IPS-NIHi11 (cell line): ENCODE results near the gene SARS2.
A peak's percentile ranks its signal among the peaks of the same experiment; 100 is the strongest.
"Not testable (repeated sequence)": the region's sequence is repeated elsewhere in the genome, so short reads cannot be mapped to it uniquely, and the experiment has no call there.

Experiments
- DNase-seq: peaks from one replicate; pipeline ENCODE4 v3.0.0; 2012; ENCODE audit warnings: mixed read lengths, low spot score

The SARS2 gene

DNA sequence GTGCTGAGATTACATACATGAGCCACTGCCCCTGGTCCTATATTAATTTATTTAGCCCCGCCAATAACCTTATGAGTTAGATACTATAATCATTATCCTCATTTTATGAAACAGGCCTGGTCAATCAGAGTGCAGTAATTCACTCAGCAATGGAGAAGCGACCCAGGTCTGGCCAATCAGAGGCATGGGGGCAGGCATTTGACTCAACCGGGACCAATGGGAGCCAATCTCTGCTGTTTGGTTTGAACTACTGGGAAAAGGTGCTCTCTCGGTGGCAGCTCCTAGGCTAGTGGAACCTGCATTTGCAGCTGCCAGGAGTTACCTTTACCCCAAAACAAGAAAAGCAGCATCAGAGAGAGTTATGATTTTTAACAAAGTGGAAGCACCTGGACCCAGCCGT lies 37.7 kb downstream of the SARS2 start:
- peak; percentile 60 for DNase-seq

DNA sequence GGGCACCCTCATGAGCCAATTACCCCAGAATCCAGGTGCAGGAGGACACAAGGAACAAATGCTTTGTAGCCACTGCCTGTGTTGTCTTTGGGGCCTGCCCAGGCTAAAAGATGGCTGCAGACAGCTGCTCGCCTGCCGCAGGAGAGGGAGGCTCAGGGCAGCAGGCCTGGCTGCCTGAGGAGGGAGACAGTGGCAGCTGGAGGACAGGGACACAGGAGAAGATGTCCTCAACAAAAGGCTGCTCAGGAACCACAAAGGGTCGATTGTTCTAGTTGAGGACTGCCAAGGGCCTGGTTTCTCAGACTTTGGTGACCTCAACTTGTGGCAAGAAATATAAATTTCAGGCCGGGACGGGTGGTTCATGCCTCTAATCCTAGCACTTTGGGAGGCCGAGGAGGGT lies 38.8 kb downstream of the SARS2 start:
- DNase-seq: no peak

DNA sequence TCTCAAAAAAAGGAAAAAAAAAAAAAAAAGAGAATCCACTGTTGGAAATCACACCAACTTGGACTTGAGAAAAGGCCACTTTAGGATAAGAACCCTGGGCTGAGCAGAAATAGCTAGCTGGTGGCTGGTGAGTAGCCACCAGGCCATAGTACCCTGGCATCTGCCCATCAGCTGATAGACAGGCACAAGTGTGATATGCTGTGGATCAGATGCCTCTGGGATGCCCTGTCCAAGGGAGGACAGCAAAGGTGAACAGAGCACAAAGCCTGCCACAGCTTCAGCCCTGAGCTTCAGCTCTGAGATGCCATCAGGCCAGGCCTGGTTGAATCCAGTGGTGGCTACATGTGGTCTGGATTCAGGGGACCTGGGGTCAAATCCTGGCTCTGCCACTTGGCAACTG lies 39.9 kb downstream of the SARS2 start:
- no peak for DNase-seq

DNA sequence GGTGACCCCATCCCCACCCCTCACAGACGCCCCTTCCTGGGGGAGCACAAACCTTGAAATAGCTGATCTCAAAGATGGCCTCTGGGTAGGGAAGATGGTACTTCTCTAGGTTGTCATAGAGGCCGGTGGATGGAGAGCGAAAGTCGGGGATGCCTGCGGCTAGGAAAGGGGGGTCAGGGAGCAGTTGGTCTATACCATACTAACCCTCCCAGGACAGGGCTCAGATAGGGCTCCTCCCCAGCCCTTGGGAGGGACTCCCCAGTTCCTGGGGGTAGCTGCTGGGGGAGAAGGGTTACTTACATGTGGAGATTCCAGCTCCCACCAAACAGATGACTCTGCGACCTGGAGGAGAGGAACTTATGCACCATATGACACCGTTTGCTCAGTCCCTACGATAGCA lies 40.8 kb downstream of the SARS2 start:
- no peak for DNase-seq

DNA sequence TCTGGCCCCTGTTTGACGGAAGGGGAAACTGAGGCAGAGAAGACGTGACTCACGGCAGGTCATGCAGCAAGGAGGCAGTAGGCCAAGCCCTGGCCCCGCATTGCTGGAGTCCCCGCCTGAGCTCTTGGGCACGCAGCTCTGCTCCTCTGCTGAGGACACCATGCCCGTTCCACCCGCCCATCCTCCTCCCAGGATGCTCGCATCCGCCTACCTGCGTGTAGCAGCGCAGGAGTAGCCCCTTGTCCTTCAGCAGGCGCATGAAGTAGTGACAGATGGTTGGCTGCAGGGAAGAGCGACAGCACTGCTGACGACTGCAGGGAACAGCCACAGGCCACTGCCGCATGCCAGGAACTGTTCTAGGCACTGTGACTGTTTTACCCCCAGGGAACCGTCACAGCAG lies 41.7 kb downstream of the SARS2 start:
- peak; percentile 13 for DNase-seq

DNA sequence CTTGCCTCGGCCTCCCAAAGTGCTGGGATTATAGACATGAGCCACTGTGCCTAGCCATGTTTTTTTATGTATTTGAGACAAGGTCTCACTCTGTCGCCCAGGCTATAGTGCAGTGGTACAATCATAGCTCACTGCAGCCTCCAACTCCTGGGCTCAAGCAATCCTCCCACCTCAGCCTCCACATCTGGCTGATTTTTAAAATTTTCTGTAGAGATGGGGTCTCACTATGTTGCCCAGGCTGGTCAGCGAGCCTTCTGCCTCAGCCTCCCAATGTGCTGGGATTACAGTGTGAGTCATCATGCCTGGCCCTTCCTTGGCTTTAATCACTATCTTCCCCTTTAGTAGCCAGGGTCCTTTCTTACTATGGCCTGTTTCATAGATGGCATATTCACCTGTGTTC lies 45.9 kb downstream of the SARS2 start:
- not testable (repeated sequence) for DNase-seq

DNA sequence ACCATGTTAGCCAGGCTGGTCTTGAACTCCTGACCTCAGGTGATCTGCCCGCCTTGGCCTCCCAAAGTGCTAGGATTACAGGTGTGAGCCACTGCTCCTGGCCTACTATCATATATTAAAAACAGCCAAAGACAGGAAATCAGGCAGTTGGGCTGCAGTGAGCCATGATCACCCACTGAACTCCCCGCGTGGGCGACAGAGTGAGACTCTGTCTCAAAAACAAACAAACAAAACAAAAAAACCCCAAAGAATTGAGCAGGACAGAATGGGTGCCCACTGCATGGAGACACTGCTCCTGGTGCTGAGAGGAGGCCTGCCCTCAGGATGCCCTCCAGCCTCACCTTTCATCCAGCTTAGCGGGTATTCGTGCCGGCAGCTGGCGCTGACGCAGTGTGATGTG lies 47.3 kb downstream of the SARS2 start:
- no peak for DNase-seq

DNA sequence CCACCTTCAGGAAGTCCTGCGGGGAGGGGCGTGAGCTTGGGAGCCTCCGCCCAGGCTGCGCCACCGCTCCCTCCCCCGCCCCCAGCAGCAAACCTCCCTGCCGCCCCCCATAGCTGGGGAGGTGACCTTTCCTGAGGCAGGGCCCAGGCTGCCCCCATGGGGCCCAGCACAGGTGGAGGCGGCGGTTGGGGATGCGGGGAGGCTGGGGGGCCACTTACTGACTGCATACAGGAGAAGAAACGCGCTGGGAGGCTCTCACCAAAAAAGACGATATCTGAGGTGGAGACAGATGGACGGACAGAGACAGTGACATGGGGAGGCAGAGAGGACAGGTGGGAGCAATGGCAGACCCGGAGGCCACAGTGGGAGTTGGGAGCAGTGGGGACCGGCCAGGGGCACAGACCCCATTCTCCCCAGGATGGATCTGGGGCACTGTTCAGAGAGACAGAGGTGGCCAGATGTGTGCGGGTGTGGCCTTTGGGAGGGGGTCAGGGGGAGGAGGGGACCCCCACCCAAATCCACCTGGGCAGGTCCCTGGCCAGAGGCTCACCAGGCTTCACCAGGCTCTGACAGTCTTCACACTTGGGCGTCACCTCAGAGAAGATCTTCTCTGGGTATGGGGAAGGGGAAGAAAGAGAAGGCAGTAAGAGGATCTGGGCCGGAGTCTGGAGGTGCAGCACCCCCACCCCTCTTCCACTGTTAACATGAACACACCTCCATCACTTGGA lies 49.5 kb downstream of the SARS2 start:
- DNase-seq: no peak

DNA sequence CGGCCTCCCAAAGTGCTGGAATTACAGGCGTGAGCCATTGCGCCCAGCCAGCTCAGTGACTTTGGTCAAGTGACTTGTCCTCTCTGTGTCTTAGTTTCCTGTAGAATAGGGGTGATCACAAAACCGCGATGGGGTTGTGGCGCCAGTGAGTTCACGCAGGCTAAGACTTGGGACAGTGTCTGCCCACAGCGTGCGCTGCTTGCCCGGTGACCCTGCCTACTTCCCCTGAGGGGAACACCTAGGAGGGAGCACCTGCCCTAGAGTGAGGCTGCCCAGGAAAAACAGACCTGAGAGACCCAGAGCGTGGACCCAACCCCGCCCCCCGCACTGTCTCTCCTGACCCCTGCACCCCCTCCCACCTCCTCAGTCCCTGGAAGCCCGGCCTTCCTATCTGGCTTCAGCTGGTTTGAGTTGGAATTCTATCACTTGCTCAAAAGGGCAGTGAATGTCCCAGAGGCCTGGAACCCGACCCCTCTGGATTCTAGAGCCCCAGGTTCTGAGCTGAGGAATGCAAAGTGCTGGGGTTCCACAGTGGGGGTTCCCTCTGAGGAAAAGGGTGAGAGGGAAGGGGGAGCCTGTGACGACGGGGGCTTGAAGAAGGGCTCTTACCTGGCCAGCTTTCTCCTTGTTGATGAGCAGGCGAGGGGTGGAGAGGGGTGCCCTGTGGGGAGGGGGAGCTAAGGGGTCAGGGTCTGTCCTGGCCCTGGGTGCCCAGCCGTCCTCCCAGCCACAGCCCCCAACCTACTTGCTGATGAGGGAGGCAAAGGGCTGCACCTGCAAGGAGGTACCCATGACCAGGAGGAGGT lies 50.3 kb downstream of the SARS2 start:
- DNase-seq: peak; percentile 19

DNA sequence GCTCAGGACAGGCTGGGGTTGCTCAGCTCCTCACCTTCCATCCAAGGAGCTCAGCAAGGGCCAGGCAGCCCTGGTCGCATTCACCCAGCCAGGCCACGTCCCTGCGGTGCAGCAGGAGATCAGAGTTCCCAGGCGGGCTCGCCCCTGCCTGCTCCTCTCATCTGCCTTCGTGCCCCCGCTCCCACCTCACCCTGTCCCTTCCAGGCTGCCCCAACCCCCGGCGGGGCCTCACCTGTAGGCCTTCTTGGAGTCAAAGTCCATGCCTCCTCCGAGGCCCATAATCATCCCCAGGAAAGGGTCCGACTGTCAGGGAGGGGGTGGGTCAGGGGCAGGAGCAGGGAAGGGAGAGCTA lies 51.2 kb downstream of the SARS2 start:
- no peak for DNase-seq

DNA sequence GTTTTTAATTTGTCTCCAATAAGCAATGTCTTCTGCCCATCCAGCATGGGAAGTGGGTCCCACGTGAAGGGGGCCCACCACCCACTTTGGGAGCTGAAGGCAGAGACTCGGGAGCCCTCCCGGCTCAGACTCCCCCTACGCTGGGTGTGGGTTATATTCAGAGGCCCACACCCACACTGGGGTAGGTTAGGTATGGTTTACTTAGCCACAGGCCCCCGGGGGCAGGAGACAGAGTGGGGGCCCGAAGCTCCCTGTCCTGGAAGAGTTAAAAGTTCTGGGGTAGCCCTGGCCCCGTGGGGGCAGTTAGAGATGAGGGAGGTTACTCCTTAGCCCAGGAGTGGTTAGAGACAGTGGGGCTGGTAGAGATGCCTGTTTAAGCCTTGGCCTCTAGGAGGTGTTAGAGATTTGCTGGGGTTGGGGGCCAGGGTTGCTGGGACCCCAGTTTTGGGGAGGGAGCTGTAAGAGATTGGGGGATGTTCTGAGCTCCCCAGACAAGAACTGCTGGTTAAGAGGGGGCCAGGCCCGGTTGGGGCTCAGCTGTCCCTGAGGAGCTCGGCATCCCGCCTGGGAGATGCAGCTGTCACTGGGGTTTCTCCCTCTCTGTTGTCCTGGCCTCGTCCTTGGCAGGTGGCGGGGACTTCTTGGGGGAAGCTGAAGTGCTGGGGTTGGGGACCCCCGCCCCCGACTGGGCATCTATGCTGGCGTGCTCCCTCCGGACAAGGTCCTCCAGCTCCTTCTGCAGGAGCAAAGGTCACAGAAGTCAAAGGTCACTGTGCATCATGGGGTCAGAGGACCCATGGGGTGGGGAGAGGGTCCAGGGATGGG lies 51.8 kb downstream of the SARS2 start:
- DNase-seq: peak; percentile 18

DNA sequence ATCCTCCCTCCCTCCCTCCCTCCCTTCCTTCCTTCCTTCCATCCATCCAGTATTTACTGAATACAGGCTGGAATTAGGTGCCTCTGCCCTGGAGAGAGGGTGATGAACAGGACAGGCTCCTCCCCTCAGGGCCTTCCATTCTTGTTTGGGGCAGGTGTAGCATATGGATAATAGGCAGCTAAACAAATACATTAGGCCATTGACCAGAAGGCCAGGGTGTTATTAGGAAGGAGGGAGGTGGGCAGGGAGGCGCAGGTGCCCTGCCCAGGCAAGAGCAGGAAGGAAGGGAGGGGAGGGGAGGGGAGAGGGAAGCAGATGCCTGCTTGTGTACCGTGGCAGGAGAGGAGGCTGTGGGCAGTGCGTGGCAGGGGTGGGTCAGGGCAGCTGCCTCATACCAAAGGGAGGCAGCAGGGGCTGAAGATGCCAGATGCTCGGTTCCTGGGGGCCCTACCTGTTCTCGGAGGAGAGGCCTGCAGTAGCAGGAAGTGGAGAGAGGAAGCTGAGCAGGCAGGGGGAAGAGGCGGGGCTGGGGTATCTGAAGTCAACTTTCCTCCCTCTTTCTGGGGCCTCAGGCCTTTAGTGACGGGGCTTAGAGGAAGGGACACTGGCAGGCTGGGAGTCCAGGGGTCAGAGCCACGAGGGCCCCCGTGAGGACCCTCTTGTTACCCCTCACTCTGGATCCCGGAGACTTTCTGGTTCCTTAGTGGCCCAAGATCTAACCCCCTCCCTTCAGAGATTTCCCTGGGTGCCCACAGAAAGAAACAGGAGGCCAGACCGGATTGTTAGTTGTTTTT lies 52.6 kb downstream of the SARS2 start, which contains the start of gene RINL:
RINL (minus strand) TSS at position 495 of the 794 bp plus-strand sequence. CDS start 1,533 bp downstream, outside the sequence.
- peak; percentile 28 for DNase-seq

DNA sequence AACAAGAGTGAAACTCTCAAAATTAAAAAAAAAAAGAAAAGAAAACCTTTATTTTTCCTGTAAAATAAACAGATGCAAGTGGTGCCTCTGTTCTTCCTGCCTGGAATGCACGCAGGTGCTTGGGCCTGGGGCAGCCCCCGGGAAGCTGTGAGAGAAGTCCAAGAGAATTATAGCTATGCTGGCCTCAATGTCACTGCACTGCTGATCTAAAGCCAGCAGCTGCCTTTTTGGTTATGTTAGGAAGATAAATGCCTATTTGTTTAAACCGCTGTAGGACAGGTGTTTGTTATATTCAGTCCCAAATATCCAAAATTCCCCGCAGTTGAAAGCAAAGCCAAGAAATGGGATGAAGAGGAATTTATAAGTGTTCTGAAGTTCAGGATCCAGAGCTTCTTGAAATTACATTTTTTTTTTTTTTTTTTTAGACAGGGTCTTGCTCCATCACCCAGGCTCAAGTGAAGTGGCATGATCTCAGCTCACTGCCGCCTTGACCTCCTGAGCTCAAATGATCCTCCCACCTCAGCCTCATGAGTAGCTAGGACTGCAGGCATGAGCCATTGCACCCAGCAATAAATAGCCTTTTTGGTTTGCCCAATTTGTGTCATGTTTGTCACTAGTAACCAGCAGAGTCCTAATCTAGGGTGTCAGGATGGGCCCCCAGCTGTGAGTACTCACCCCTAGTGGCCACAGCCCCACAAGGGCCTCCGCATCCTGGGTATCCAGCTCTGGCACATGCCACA lies 54.7 kb downstream of the SARS2 start:
- no peak for DNase-seq

DNA sequence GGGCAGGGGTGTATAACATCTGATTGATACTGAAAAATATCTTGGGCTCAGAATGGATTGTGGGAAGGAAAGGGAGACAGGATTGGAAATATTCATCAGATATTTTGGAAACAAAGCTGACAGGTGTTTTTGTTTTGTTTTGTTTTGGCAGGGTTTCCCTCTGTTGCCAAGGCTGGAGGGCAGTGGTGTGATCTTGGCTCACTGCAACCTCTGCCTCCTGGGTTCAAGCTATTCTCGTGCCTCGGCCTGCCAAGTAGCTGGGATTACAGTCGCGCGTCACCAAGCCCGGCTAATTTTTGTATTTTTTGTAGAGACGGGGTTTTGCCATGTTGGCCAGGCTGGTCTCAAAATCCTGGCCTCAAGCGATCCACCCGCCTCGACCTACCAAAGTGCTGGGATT lies 57.2 kb downstream of the SARS2 start:
- DNase-seq: not testable (repeated sequence)

DNA sequence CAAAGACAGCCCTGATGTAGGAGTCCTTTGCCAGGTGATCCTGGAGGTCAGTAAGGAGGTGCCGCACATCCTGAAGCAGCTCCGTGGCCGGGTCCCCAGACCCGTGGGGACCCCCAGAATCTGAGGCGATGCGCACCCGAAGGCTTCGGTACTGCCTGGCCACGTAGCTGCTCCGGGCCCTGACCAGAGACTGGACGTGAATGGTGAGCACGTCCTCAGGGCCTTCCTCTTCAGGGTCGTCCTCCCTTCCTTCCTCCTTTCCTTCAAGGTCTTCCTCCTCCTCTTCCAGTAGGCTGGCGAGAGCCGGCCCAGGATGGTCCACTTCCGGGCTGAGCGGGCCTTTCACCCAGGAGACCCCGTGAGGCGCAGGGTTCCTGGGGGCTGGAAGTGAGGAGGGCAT lies 60.0 kb downstream of the SARS2 start:
- no peak for DNase-seq

DNA sequence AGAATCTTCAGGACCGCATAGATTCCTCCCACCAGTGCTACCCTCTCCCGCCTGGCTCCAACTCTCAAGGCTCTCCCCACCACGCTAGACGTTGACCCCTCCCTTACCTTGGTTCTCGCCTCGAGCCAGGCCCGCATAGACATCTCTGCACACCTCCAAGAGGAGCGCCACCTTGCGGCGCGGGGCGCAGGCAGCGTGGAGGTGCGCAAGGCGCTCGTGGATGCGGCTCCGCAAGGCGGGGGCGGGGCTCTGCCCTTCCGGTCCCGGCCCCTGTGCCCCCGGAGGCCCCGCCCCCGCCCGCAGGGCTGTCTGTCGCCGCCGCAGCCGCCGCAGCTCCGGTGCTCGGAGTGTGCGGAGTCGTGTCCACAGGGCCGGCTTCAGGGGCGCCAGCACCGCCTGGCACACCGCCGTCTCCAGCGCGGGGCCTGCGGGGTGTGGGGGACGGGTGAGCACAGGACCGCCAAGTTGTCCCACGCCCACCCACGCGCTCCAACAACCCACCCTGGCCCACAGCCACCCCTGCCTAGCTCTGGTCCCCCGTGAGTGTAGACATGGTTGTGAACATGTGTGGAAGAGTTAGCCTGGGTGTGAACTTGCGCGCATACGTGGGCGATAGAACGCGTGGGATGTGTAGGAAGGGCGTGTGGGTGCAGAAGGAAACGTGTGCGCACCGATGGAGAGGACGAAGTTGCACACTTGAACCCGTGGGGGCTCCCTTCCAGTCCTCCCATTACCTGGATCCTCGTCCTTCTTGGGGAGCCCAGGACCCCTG lies 60.5 kb downstream of the SARS2 start:
- peak; percentile 87 for DNase-seq

DNA sequence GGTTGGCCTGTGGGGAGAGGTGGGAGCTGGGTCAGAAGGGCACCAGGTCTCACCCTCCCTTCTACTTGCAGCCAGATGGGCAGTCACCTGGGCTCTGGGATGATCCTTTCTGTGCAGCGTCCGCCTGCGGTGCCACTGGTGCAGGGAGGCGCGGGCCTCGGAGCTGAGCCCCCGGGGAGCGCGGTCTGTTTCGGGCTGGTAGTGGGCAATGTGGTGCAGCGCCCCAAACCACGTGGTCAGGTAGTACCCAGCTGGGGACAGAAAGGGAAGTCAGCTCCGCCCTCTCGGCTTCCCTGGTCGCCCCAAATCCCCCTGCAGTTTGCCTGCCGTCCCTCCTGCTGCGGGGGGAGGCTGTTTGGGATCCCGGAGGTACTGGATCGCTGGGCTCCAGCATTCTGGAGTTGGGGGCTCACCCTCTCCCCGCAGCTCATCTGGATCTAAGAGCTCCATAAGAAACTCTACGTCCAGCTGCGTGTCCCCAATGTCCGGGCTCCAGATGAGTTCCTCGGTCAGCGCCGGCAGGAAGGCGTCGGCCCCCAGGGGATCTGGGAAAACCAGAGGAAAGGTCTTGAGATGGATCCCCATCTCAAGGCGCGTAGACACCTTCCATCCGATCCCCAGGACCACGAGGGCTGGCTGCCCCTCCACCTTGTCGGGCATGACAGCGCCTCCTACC lies 61.3 kb downstream of the SARS2 start:
- no peak for DNase-seq

DNA sequence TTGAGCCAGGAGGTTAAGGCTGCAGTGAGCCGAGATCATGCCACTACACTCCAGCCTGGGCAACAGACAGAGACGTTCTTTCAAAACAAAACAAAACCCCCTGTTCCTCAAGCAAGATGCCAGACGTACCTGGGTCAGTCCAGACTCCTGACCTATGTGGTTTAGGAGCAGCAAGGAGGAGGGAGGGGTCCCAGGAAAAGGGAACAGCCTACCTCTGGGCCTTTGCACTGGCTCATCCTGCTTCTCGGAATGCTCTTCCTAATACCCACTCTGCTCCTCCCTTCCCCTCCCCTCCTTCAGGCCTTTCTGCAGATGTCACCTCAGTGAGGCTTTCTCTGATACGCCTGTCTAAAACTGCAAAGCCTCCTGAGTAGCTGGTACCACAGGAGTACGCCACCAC lies 62.0 kb downstream of the SARS2 start:
- DNase-seq: no peak

DNA sequence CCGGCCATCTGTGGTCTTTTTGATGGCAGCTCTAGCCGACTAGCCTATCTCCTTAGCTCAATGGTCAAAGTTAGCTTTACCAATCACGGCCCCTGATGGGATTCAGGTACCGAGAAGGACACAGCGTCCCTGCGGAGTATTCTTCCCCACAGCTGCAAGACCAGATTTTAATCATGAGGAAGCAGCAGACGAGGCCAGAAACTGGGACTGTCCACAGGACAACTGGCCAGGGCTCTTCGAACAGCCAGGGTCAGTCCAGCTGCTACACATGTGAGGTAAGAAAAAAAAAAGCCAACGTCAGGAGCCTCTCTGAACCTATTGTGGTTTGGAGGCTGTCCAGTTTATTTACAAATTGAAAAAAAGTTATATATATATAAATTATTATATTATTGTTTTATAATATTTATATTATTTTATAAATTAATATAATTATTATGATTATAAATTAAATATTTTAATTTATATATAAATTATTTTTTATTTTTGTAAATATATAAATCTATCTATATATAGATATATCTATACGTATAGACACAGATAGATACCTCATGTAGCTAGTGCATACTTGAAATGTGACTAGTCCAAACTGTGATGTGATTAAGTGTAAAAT lies 63.3 kb downstream of the SARS2 start:
- DNase-seq: no peak
